ENCODE measurements around the gene EFNA3. TPM values are rescaled to one million over a fixed set of nuclear protein-coding genes. Genes with fewer than 3 reads are reported as not detected.

EFNA3 gene
- total and polyA plus RNA-seq, 9 of the 15 experiments (the other 6 are each of a cell fraction or from before 2014, with no cell fraction given): 0.59 to 7.9 (median 4.7) TPM

DNA sequence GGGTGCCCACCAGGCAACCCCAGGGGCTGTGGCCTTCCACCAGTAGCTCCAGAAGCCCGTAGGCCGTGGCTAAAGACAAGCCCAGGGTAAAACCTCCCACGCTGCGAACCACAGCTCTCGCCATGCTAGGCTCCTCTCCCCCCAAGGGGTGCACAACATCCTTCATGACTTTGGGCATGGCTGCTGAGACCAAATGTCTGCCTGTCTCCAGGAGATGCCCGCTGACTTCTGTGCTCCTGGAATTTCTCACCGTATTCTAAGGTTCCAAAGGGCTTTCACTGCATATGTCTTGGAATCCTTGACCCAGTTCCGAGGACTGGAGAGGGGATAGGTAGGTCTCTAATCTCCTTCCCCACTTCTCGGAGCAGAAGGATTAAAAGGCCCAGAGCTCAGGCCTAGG is 45.1 kb upstream of the EFNA3 start, which contains the start of the genes DCST1 and DCST2 (continued):
- TF ChIP-seq GTF3C2 (IDR thresholded peaks at IDR 0.05; ENCODE audit: borderline replicate concordance, extremely low read depth, insufficient read length): no peak
- no peak for TF ChIP-seq PHF8 (IDR thresholded peaks at IDR 0.05; ENCODE audit: borderline replicate concordance, low read length)
- no peak for TF ChIP-seq CAMTA2 (CRISPR knock-in tag; conservative IDR thresholded peaks at IDR 0.05)
- TF ChIP-seq ZNF639 (CRISPR knock-in tag; conservative IDR thresholded peaks at IDR 0.05 in 1 of 2, IDR thresholded peaks at IDR 0.05 in 1 of 2): no peak
- TF ChIP-seq ZNF408 (CRISPR knock-in tag; IDR thresholded peaks at IDR 0.05; ENCODE audit: low read depth): no peak
- TF ChIP-seq BCOR (IDR thresholded peaks at IDR 0.05): no peak
- no peak for TF ChIP-seq FOXA1 (IDR thresholded peaks at IDR 0.05; ENCODE audit: borderline replicate concordance)
- no peak for TF ChIP-seq CEBPB (tag; IDR thresholded peaks at IDR 0.05)
- no peak for TF ChIP-seq ZC3H11A (IDR thresholded peaks at IDR 0.05; ENCODE audit: low read depth, low read length)
